GM23338 (cell line): ENCODE results near the gene JPH4. TPM values are rescaled to one million over a fixed set of nuclear protein-coding genes. Genes with fewer than 3 reads are reported as not detected.

ENCODE experiments used
- ATAC-seq: fragments of 200-7000 bp; cut with Tn5 transposase; 3 replicates; pipeline ENCODE4 v1.9.1; 2020
- DNase-seq: peaks from one replicate; pipeline ENCODE4 v3.0.0-alpha.2; 2015; ENCODE audit warnings: low spot score
- H2AFZ ChIP-seq: fragments of 200-600 bp; sonication (generic); 2 replicates; pipeline ENCODE4 v1.8.0; 2016; ENCODE audit warnings: antibody characterized with exemption, mild to moderate bottlenecking, moderate library complexity
- H3F3A ChIP-seq: fragments of 200-600 bp; sonication (generic); replicated peaks from 2 replicates; pipeline ENCODE4 v1.8.0; 2017; ENCODE audit warnings: antibody characterized with exemption, mixed run types, low read depth
- H3K27ac ChIP-seq: fragments of 200-600 bp; sonication (generic); 2 replicates; pipeline ENCODE4 v1.6.1; 2016; ENCODE audit warnings: low read depth
- H3K27me3 ChIP-seq: fragments of 200-600 bp; sonication (generic); 2 replicates; pipeline ENCODE4 v1.8.0; 2016; ENCODE audit warnings: mild to moderate bottlenecking, mixed run types, moderate library complexity; ENCODE audit not compliant: insufficient read depth
- H3K36me3 ChIP-seq: fragments of 200-600 bp; sonication (generic); 2 replicates; pipeline ENCODE4 v1.8.0; 2016; ENCODE audit warnings: mild to moderate bottlenecking; ENCODE audit not compliant: insufficient read depth
- H3K4me1 ChIP-seq: fragments of 200-600 bp; sonication (generic); 2 replicates; pipeline ENCODE4 v1.8.0; 2016; ENCODE audit warnings: mild to moderate bottlenecking, moderate library complexity; ENCODE audit not compliant: insufficient read depth
- H3K4me2 ChIP-seq: fragments of 200-600 bp; sonication (generic); 2 replicates; pipeline ENCODE4 v1.7.1; 2017; ENCODE audit warnings: mixed run types
- H3K4me3 ChIP-seq: fragments of 200-600 bp; sonication (generic); 2 replicates; pipeline ENCODE4 v1.6.1; 2016; ENCODE audit warnings: mixed run types
- H3K79me2 ChIP-seq: fragments of 200-600 bp; sonication (generic); replicated peaks from 2 replicates; pipeline ENCODE4 v1.8.0; 2017; ENCODE audit warnings: mild to moderate bottlenecking; ENCODE audit not compliant: insufficient read depth
- H3K9me2 ChIP-seq: fragments of 200-600 bp; sonication (generic); 2 replicates; pipeline ENCODE4 v1.8.0; 2017; ENCODE audit not compliant: insufficient read depth
- H4K20me1 ChIP-seq: fragments of 200-600 bp; sonication (generic); replicated peaks from 2 replicates; pipeline ENCODE4 v1.8.0; 2017; ENCODE audit warnings: mild to moderate bottlenecking; ENCODE audit not compliant: insufficient read depth
- H3K27ac Mint-ChIP-seq: 2 replicates; pipeline ENCODE4 v1.8.0; 2020; ENCODE audit warnings: inconsistent platforms, mild to moderate bottlenecking, moderate library complexity, mixed read lengths
- H3K27me3 Mint-ChIP-seq: 3 replicates; pipeline ENCODE4 v1.8.0; 2022; ENCODE audit warnings: low read depth, mild to moderate bottlenecking, moderate library complexity, mixed read lengths, inconsistent platforms; ENCODE audit not compliant: insufficient read depth, poor library complexity
- H3K36me3 Mint-ChIP-seq: 3 replicates; pipeline ENCODE4 v1.8.0; 2021; ENCODE audit warnings: low read depth, mild to moderate bottlenecking, inconsistent platforms, moderate library complexity, mixed read lengths
- H3K4me1 Mint-ChIP-seq: 3 replicates; pipeline ENCODE4 v1.8.0; 2020; ENCODE audit warnings: mild to moderate bottlenecking, inconsistent platforms, mixed read lengths
- H3K4me3 Mint-ChIP-seq: 3 replicates; pipeline ENCODE4 v1.8.0; 2021; ENCODE audit warnings: moderate library complexity, mild to moderate bottlenecking, inconsistent platforms, mixed read lengths
- H3K9me3 Mint-ChIP-seq: 3 replicates; pipeline ENCODE4 v1.8.0; 2020; ENCODE audit warnings: moderate library complexity, mild to moderate bottlenecking, inconsistent platforms, mixed read lengths
- CREB1 ChIP-seq: fragments of 250-450 bp; sonication (Bioruptor Pico); IDR thresholded peaks from 2 replicates; pipeline ENCODE4 v1.5.0; 2020; ENCODE audit warnings: low read depth, mild to moderate bottlenecking, moderate library complexity
- ETS1 ChIP-seq: IDR thresholded peaks from 2 replicates; pipeline ENCODE4 v1.6.1; 2016; ENCODE audit warnings: antibody characterized with exemption
- EZH2 ChIP-seq: fragments of 200-600 bp; sonication (generic); IDR thresholded peaks from one replicate; pipeline ENCODE4 v1.8.0; 2017; ENCODE audit warnings: antibody characterized with exemption, mild to moderate bottlenecking, low read depth; ENCODE audit not compliant: unreplicated experiment
- EZH2phosphoT487 ChIP-seq: fragments of 200-600 bp; sonication (generic); IDR thresholded peaks from one replicate; pipeline ENCODE4 v1.8.1; 2018; ENCODE audit warnings: antibody characterized with exemption; ENCODE audit not compliant: unreplicated experiment
- JUNB ChIP-seq: IDR thresholded peaks from one replicate; pipeline ENCODE4 v1.6.1; 2016; ENCODE audit warnings: antibody characterized with exemption; ENCODE audit not compliant: unreplicated experiment
- NANOG ChIP-seq: IDR thresholded peaks from 2 replicates; pipeline ENCODE4 v1.6.1; 2016; ENCODE audit warnings: antibody characterized with exemption, borderline replicate concordance
- ZNF114 ChIP-seq: fragments of 250-450 bp; sonication (Bioruptor Pico); IDR thresholded peaks from 2 replicates; pipeline ENCODE4 v1.5.0; 2020; ENCODE audit warnings: mild to moderate bottlenecking, moderate library complexity
- polyA plus RNA-seq: library from polyadenylated mRNA; unstranded; fragments of >200 nt; fragmentation: Nextera tagmentation; extraction: Ambion mirVana; gene quantifications from 2 replicates; pipeline ENCODE4 v1.2.1, GENCODE V29; 2016
- total RNA-seq: library from RNA; depleted of rRNA; stranded (reverse); fragments of >200 nt; shearing (Covaris generic); gene quantifications from 2 replicates; pipeline ENCODE4 v1.2.3, GENCODE V29; 2014
- TF ChIP-seq, protein P1 (sequence below): IDR thresholded peaks from one replicate; pipeline ENCODE4 v1.6.1; 2018; ENCODE audit warnings: antibody characterized with exemption; ENCODE audit not compliant: unreplicated experiment
- TF ChIP-seq, protein P2 (sequence below): fragments of 250-450 bp; sonication (Bioruptor Pico); IDR thresholded peaks from 2 replicates; pipeline ENCODE4 v1.5.0; 2020; ENCODE audit warnings: mild to moderate bottlenecking, moderate library complexity
- TF ChIP-seq, protein P3 (sequence below), 2 experiments: fragments of 200-600 bp in 1 of 2; sonication (generic) in 1 of 2; conservative IDR thresholded peaks; 2 replicates each; pipeline versions ENCODE4 v1.5.1 to v1.6.1; 2016 to 2017; ENCODE audit warnings: antibody characterized with exemption in 2 of 2, low read depth in 2 of 2, mild to moderate bottlenecking in 2 of 2, moderate library complexity in 1 of 2

JPH4 gene
- total and polyA plus RNA-seq, 2 experiments from 2014 or later, result 11.0 to 29.9 TPM

DNA sequence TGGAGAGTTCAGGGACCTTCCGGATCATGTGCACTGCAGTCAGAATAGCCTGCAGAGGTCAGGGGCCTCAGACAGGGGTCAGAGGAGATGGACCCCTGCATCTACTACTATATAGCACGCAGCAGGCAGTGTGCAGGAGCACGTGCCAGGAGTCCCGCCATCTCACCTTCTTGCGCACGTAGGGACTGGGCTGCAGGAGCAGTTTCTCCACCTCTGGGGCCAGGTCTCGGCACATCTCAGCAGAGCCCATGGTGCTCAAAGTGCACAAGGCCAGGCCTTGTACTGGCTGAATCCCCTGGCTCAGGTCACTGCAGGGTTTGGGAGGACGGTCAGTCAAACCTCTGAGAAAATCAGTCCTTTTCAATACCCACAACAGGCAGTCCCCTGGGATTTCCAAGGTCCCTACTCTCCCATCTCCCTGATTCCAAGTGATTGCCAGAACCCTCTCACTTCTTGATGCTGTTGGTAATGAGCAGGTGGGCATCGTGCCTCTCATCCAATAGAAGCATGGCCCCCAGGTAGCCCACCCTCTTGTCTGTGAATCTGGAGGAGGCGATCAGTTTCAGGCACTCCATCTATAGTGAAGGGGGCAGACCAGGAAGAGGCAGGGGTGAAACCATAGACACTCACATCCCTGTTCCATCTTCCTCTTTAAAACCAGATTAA lies 12.3 kb downstream of the JPH4 start (continued):
- TF ChIP-seq ETS1 (no peak), EZH2 (no peak), NANOG (no peak), EZH2phosphoT487 (no peak)
- TF ChIP-seq, protein P1, sequence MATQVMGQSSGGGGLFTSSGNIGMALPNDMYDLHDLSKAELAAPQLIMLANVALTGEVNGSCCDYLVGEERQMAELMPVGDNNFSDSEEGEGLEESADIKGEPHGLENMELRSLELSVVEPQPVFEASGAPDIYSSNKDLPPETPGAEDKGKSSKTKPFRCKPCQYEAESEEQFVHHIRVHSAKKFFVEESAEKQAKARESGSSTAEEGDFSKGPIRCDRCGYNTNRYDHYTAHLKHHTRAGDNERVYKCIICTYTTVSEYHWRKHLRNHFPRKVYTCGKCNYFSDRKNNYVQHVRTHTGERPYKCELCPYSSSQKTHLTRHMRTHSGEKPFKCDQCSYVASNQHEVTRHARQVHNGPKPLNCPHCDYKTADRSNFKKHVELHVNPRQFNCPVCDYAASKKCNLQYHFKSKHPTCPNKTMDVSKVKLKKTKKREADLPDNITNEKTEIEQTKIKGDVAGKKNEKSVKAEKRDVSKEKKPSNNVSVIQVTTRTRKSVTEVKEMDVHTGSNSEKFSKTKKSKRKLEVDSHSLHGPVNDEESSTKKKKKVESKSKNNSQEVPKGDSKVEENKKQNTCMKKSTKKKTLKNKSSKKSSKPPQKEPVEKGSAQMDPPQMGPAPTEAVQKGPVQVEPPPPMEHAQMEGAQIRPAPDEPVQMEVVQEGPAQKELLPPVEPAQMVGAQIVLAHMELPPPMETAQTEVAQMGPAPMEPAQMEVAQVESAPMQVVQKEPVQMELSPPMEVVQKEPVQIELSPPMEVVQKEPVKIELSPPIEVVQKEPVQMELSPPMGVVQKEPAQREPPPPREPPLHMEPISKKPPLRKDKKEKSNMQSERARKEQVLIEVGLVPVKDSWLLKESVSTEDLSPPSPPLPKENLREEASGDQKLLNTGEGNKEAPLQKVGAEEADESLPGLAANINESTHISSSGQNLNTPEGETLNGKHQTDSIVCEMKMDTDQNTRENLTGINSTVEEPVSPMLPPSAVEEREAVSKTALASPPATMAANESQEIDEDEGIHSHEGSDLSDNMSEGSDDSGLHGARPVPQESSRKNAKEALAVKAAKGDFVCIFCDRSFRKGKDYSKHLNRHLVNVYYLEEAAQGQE, result no peak

GRCh38 chr14:23565626-23566025 lies 13.0 kb downstream of the JPH4 start:
- Mint-ChIP-seq H3K27ac (no peak overlapping the region), H3K36me3 (peaks cover 36% of the 10 kb centered on the region), H3K9me3 (peaks cover 4% of the 10 kb centered on the region; the same call in 1 of the 3 replicates), H3K27me3 (peaks cover 44% of the 10 kb centered on the region), H3K4me1 (peaks cover 35% of the 10 kb centered on the region), H3K4me3 (no peak overlapping the region)
- Histone ChIP-seq H3K27me3 (no peaks in the 10 kb centered on the region), H3K4me2 (no peak overlapping the region), H3K79me2 (no peaks in the 10 kb centered on the region), H3F3A (peaks cover 15% of the 10 kb centered on the region), H3K4me3 (no peak overlapping the region), H3K9me2 (no peaks in the 10 kb centered on the region), H3K4me1 (peaks cover 31% of the 10 kb centered on the region), H3K27ac (no peak overlapping the region), H3K36me3 (no peaks in the 10 kb centered on the region), H2AFZ (no peak overlapping the region), H4K20me1 (no peaks in the 10 kb centered on the region)
- ATAC-seq, result no peak
- DNase-seq, result no peak
- TF ChIP-seq JUNB (no peak), EZH2phosphoT487 (no peak), ZNF114 (CRISPR knock-in tag) (no peak), CREB1 (CRISPR knock-in tag) (no peak), NANOG (no peak), EZH2 (no peak)
- TF ChIP-seq, protein P2, sequence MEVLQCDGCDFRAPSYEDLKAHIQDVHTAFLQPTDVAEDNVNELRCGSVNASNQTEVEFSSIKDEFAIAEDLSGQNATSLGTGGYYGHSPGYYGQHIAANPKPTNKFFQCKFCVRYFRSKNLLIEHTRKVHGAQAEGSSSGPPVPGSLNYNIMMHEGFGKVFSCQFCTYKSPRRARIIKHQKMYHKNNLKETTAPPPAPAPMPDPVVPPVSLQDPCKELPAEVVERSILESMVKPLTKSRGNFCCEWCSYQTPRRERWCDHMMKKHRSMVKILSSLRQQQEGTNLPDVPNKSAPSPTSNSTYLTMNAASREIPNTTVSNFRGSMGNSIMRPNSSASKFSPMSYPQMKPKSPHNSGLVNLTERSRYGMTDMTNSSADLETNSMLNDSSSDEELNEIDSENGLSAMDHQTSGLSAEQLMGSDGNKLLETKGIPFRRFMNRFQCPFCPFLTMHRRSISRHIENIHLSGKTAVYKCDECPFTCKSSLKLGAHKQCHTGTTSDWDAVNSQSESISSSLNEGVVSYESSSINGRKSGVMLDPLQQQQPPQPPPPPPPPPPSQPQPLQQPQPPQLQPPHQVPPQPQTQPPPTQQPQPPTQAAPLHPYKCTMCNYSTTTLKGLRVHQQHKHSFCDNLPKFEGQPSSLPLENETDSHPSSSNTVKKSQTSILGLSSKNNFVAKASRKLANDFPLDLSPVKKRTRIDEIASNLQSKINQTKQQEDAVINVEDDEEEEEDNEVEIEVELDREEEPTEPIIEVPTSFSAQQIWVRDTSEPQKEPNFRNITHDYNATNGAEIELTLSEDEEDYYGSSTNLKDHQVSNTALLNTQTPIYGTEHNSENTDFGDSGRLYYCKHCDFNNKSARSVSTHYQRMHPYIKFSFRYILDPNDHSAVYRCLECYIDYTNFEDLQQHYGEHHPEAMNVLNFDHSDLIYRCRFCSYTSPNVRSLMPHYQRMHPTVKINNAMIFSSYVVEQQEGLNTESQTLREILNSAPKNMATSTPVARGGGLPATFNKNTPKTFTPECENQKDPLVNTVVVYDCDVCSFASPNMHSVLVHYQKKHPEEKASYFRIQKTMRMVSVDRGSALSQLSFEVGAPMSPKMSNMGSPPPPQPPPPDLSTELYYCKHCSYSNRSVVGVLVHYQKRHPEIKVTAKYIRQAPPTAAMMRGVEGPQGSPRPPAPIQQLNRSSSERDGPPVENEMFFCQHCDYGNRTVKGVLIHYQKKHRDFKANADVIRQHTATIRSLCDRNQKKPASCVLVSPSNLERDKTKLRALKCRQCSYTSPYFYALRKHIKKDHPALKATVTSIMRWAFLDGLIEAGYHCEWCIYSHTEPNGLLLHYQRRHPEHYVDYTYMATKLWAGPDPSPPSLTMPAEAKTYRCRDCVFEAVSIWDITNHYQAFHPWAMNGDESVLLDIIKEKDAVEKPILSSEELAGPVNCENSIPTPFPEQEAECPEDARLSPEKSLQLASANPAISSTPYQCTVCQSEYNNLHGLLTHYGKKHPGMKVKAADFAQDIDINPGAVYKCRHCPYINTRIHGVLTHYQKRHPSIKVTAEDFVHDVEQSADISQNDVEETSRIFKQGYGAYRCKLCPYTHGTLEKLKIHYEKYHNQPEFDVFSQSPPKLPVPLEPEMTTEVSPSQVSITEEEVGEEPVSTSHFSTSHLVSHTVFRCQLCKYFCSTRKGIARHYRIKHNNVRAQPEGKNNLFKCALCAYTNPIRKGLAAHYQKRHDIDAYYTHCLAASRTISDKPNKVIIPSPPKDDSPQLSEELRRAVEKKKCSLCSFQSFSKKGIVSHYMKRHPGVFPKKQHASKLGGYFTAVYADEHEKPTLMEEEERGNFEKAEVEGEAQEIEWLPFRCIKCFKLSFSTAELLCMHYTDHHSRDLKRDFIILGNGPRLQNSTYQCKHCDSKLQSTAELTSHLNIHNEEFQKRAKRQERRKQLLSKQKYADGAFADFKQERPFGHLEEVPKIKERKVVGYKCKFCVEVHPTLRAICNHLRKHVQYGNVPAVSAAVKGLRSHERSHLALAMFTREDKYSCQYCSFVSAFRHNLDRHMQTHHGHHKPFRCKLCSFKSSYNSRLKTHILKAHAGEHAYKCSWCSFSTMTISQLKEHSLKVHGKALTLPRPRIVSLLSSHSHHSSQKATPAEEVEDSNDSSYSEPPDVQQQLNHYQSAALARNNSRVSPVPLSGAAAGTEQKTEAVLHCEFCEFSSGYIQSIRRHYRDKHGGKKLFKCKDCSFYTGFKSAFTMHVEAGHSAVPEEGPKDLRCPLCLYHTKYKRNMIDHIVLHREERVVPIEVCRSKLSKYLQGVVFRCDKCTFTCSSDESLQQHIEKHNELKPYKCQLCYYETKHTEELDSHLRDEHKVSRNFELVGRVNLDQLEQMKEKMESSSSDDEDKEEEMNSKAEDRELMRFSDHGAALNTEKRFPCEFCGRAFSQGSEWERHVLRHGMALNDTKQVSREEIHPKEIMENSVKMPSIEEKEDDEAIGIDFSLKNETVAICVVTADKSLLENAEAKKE (CRISPR knock-in tag), result no peak
- TF ChIP-seq, protein P3, sequence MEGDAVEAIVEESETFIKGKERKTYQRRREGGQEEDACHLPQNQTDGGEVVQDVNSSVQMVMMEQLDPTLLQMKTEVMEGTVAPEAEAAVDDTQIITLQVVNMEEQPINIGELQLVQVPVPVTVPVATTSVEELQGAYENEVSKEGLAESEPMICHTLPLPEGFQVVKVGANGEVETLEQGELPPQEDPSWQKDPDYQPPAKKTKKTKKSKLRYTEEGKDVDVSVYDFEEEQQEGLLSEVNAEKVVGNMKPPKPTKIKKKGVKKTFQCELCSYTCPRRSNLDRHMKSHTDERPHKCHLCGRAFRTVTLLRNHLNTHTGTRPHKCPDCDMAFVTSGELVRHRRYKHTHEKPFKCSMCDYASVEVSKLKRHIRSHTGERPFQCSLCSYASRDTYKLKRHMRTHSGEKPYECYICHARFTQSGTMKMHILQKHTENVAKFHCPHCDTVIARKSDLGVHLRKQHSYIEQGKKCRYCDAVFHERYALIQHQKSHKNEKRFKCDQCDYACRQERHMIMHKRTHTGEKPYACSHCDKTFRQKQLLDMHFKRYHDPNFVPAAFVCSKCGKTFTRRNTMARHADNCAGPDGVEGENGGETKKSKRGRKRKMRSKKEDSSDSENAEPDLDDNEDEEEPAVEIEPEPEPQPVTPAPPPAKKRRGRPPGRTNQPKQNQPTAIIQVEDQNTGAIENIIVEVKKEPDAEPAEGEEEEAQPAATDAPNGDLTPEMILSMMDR (conservative IDR thresholded peaks at IDR 0.05; ENCODE audit: low read depth in 2 of 2), result no peak
